GM13976 (cell line): ENCODE data around the gene NMNAT2.

Experiments
- DNase-seq: peaks from one replicate; pipeline ENCODE4 v3.0.0; 2012; ENCODE audit warnings: low spot score
- CTCF ChIP-seq: IDR thresholded peaks from 2 replicates; pipeline ENCODE4 v1.5.1; 2012; ENCODE audit warnings: borderline replicate concordance, mild to moderate bottlenecking; ENCODE audit not compliant: insufficient read depth; ENCODE audit errors: extremely low read depth, missing control alignments, control extremely low read depth
- in situ Hi-C: fragments of 300-500 bp; cut with MboI; formaldehyde crosslinking; loops from one replicate; pipeline ENCODE4 v1.12.0; 2022; ENCODE audit warnings: low sequenced_read_pairs, mixed read lengths, inconsistent platforms; ENCODE audit not compliant: unreplicated experiment

The NMNAT2 gene

DNA sequence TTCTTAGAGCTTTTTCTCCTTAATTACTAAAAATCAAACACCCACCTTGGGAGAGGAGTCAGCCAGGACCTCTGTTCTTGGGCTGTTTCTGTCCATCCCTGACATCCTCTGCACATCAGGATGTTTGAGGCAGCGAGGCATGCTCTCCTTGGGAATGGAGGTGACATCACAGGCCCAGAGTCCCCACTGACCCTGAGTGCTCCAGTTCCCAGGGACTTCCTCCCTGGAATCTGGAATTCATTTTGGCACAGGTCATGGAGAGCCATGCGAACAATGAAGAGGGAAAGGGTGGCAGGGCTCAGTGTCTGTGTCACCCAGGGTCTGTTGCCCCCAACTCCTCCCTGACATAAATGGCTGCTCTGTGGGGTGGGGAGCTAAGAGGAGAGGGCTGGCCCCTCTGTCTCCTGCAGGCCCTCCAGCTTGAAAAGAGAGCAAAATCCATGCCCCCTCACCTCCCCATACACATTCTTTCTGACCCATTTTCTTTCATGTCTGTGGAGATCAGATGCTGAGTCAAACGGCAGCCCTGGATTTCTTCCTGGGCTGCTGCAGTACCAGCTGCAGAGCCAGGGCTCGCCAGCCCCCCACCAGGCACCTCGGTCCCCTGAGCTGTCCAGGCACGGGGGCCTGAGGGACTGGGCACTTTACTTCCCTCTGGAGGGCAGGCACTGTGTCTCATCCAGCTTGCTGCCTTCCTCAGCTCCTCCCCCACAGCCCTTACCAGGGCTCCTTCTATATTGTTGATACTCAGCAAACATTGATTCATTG lies 102.0 kb downstream of the NMNAT2 start:
- TF ChIP-seq CTCF, result no peak
- in situ Hi-C loops, result no loop called here
- no peak for DNase-seq

DNA sequence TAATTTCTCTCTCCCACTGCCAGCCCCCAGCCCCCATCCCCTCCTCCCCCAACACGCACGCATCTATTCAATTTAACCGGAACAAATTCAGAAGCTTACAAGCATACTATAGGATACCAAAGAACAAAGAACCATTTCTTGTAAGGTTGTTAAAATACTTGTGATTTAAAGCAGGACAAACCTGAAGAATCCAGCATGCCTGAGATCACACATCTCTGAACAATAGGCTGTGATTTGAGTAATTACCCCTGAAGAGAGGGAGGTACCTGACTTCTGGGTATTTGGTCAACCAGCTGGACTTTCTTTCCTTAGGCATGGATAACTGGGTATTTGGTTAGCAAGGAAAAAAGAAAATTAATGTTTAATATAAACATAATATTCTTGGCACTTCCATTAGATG lies 105.1 kb downstream of the NMNAT2 start:
- in situ Hi-C loops, result no loop called here

GRCh38 chr1:183310753-183311479 lies 107.3 kb downstream of the NMNAT2 start:
- DNase-seq, result peak; percentile 39
- TF ChIP-seq CTCF, result no peak
- in situ Hi-C loops, result no loop called here

More for the DNA sequence above, 105.1 kb downstream of the NMNAT2 start:
- no peak for TF ChIP-seq CTCF
- DNase-seq, result no peak

DNA sequence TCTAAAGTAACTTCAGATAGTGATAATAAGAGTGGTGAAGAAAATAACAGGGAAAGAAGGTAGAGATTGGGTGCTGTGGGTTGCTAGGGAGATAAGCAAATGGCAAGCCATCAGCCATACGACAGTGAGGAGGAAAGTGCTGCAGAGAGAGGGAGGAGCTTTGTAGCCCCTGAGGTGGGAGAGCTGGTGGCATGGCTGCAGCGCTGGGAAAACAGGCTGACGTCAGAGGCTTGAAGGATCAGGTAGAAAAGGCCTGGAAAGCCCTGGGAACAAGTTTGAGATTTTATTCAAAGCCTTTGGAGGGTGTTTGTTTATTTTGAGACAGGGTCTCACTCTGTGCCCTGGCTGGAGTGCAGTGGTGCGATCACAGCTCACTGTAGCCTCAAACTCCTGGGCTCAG lies 109.5 kb downstream of the NMNAT2 start:
- DNase-seq, result no peak
- TF ChIP-seq CTCF, result no peak
- in situ Hi-C loops, result no loop called here

GRCh38 chr1:183306317-183307042 lies 111.7 kb downstream of the NMNAT2 start:
- DNase-seq, result no peak
- peak; percentile 19 for TF ChIP-seq CTCF
- in situ Hi-C loops, result no loop called here

DNA sequence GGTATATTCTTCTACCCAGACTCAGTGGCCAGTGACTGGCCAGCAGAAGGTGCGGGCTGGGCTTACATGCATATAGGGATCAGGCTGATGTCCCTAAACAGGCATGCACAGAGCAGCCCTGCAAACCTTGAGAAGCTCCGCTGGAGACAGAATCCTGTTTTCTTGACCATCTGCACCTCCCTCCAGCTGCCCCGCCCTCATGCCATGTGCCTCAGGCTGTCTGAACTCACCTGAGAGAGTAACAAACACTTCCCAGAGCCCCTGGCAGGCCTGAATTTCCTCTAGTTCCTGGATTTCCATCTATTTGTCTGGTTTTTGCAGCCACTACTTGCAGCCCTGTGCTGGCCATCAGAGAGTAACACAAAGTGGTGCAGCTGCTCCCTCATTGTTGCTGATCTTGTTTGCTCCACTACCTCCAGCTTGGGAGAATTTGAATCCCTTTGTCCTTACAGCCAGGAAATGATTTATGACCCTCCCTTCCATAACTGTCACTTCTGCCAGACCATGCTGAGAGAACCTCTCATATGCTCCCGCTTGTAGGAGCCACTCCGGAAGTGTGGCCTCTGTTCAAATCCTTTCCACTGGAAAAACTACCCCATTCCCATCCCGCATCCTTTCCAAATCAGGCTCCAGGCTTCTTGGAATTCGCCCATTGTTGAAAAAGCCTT lies 113.6 kb downstream of the NMNAT2 start:
- no peak for DNase-seq

More for the DNA sequence above, 113.6 kb downstream of the NMNAT2 start:
- in situ Hi-C loops, result no loop called here
- TF ChIP-seq CTCF, result no peak
